CD4-positive, alpha-beta memory T cell (primary cell): Measurements from ENCODE around the gene GPR34. TPM values are rescaled to one million over a fixed set of nuclear protein-coding genes. Genes with fewer than 3 reads are reported as not detected.

Source experiments
- CTCF ChIA-PET: fragments of 350-600 bp; sonication (Branson Sonifier 250); formaldehyde crosslinking; loops from one replicate; lab custom pipeline; 2021; ENCODE audit warnings: inconsistent platforms; ENCODE audit not compliant: partially characterized antibody; lab: Charles Lee
- POLR2A ChIA-PET: fragments of 350-600 bp; sonication (Branson Sonifier 250); formaldehyde crosslinking; loops from one replicate; lab custom pipeline; 2021; ENCODE audit not compliant: partially characterized antibody; lab: Charles Lee
- DNase-seq, 5 donors: peaks; one replicate each; pipeline versions ENCODE4 v3.0.0 to v3.0.0-alpha.2; 2020 to 2022; ENCODE audit warnings: mixed read lengths in 1 of 5
- H3K27ac ChIP-seq: one replicate; pipeline ENCODE4 v1.7.0; 2013; ENCODE audit warnings: low read depth, low read length
- H3K27me3 ChIP-seq: 2 replicates; pipeline ENCODE4 v1.7.0; 2013; ENCODE audit warnings: mild to moderate bottlenecking, low read length, moderate library complexity; ENCODE audit not compliant: insufficient read depth
- H3K36me3 ChIP-seq: 2 replicates; pipeline ENCODE4 v1.7.0; 2013; ENCODE audit warnings: mild to moderate bottlenecking, low read length, moderate library complexity; ENCODE audit not compliant: insufficient read depth
- H3K4me1 ChIP-seq: 2 replicates; pipeline ENCODE4 v1.7.0; 2013; ENCODE audit warnings: mild to moderate bottlenecking, low read length, moderate library complexity; ENCODE audit not compliant: insufficient read depth
- H3K4me3 ChIP-seq, 2 donors: one replicate each; pipeline ENCODE4 v1.7.0; 2013; ENCODE audit warnings: low read length in 2 of 2, mild to moderate bottlenecking in 1 of 2
- H3K9me3 ChIP-seq, 2 donors: one replicate each; pipeline ENCODE4 v1.7.0; 2013; ENCODE audit warnings: low read length in 2 of 2, control low read depth in 1 of 2; ENCODE audit not compliant: control insufficient read depth in 1 of 2
- H3K27ac Mint-ChIP-seq, 7 donors: one replicate each; pipeline ENCODE4 v1.8.0; 2020 to 2021; ENCODE audit warnings: mixed read lengths in 7 of 7, mild to moderate bottlenecking in 6 of 7, inconsistent platforms in 3 of 7, moderate library complexity in 3 of 7
- H3K27me3 Mint-ChIP-seq, 2 donors: one replicate each; pipeline ENCODE4 v1.8.0; 2020 to 2021; ENCODE audit warnings: mixed read lengths in 2 of 2
- H3K36me3 Mint-ChIP-seq, 2 donors: one replicate each; pipeline ENCODE4 v1.8.0; 2020 to 2021; ENCODE audit warnings: mixed read lengths in 2 of 2, inconsistent platforms in 1 of 2, mild to moderate bottlenecking in 1 of 2
- H3K4me1 Mint-ChIP-seq, 4 donors: one replicate each; pipeline ENCODE4 v1.8.0; 2020 to 2021; ENCODE audit warnings: mixed read lengths in 4 of 4, mild to moderate bottlenecking in 1 of 4
- H3K4me3 Mint-ChIP-seq, 8 donors: one replicate each; pipeline ENCODE4 v1.8.0; 2020 to 2021; ENCODE audit warnings: mixed read lengths in 8 of 8, mild to moderate bottlenecking in 7 of 8, moderate library complexity in 6 of 8, inconsistent platforms in 3 of 8
- H3K9me3 Mint-ChIP-seq, 8 donors: one replicate each; pipeline ENCODE4 v1.8.0; 2020 to 2021; ENCODE audit warnings: mixed read lengths in 8 of 8, mild to moderate bottlenecking in 5 of 8, inconsistent platforms in 3 of 8, moderate library complexity in 1 of 8
- intact Hi-C: fragments of 100-400 bp; cut with micrococcal nuclease; formaldehyde crosslinking; loops from one replicate; pipeline ENCODE4 v1.15.1; 2023
- polyA plus RNA-seq, 2 donors: library from polyadenylated mRNA; unstranded; fragments of 300-500 nt; fragmentation: Illumina TruSeq; gene quantifications; one replicate each; pipeline ENCODE4 v1.2.3, GENCODE V29; 2021
- total RNA-seq, 2 experiments: library from RNA; stranded (reverse); gene quantifications; one replicate each; pipeline ENCODE4 v1.2.3, GENCODE V29; 2021

The GPR34 gene
- total and polyA plus RNA-seq, 4 experiments from 2014 or later: 0.28 to 0.53 (median 0.35) TPM; not detected in 1

GRCh38 chrX:41692162-41692749 is 3.5 kb downstream of the GPR34 start:
- peaks cover 27% of the 10 kb centered on the region for H3K4me1 ChIP-seq
- ChIA-PET POLR2A (no interaction called here), CTCF (no interaction called here)
- H3K9me3 ChIP-seq: no peaks in the 10 kb centered on the region
- H3K27me3 Mint-ChIP-seq: no peaks in the 10 kb centered on the region
- H3K36me3 Mint-ChIP-seq: peaks cover 0 to 14% of the 10 kb centered on the region in 2 donors
- no peak overlapping the region for H3K4me3 Mint-ChIP-seq
- H3K4me1 Mint-ChIP-seq: peaks cover 29 to 62% (median 35%) of the 10 kb centered on the region in 4 donors
- no peak overlapping the region for H3K27ac ChIP-seq
- no peak for DNase-seq
- no peaks in the 10 kb centered on the region for H3K36me3 ChIP-seq
- no peaks in the 10 kb centered on the region for H3K9me3 Mint-ChIP-seq
- peak overlapping the region in 1 of 7 donors; percentile 77 for H3K27ac Mint-ChIP-seq
- intact Hi-C loops: no loop called here
- no peaks in the 10 kb centered on the region for H3K27me3 ChIP-seq
- no peak overlapping the region for H3K4me3 ChIP-seq

GRCh38 chrX:41693024-41693423 is 4.3 kb downstream of the GPR34 start:
- no peaks in the 10 kb centered on the region for H3K27me3 Mint-ChIP-seq
- intact Hi-C loops: no loop called here
- CTCF ChIA-PET: no interaction called here

GRCh38 chrX:41695426-41695825 is 6.7 kb downstream of the GPR34 start:
- no peaks in the 10 kb centered on the region for H3K36me3 ChIP-seq
- Mint-ChIP-seq H3K27me3 (no peaks in the 10 kb centered on the region), H3K27ac (peak overlapping the region in 4 of 7 donors; percentile 10 to 65 (median 14)), H3K36me3 (peaks cover 0 to 16% of the 10 kb centered on the region in 2 donors), H3K9me3 (no peaks in the 10 kb centered on the region), H3K4me3 (peak overlapping the region in 2 of 8 donors; percentile 31 to 48), H3K4me1 (peaks cover 24 to 46% (median 28%) of the 10 kb centered on the region in 4 donors)
- H3K4me3 ChIP-seq: no peak overlapping the region
- H3K27ac ChIP-seq: no peak overlapping the region
- POLR2A ChIA-PET: no interaction called here
- peaks cover 27% of the 10 kb centered on the region for H3K4me1 ChIP-seq
- no peaks in the 10 kb centered on the region for H3K27me3 ChIP-seq
- no peaks in the 10 kb centered on the region for H3K9me3 ChIP-seq
- DNase-seq: peak; percentile 18 to 61 (median 35)
- intact Hi-C loops: no loop called here
- CTCF ChIA-PET: no interaction called here

More at GRCh38 chrX:41693024-41693423, 4.3 kb downstream of the GPR34 start:
- Histone ChIP-seq H3K9me3 (no peaks in the 10 kb centered on the region), H3K4me3 (no peak overlapping the region), H3K4me1 (peaks cover 27% of the 10 kb centered on the region), H3K27me3 (no peaks in the 10 kb centered on the region), H3K36me3 (no peaks in the 10 kb centered on the region), H3K27ac (no peak overlapping the region)
- peaks cover 0 to 14% of the 10 kb centered on the region in 2 donors for H3K36me3 Mint-ChIP-seq
- H3K4me3 Mint-ChIP-seq: peak overlapping the region in 3 of 8 donors; percentile 8 to 46 (median 43)
- H3K4me1 Mint-ChIP-seq: peaks cover 29 to 62% (median 34%) of the 10 kb centered on the region in 4 donors
- no peaks in the 10 kb centered on the region for H3K9me3 Mint-ChIP-seq
- peak overlapping the region in 4 of 7 donors; percentile 15 to 58 (median 40) for H3K27ac Mint-ChIP-seq
- POLR2A ChIA-PET: no interaction called here
- no peak for DNase-seq

- Histone ChIP-seq H3K4me1 (peaks cover 30% of the 10 kb centered on the region), H3K36me3 (no peaks in the 10 kb centered on the region), H3K4me3 (no peak overlapping the region), H3K9me3 (no peaks in the 10 kb centered on the region), H3K27ac (no peak overlapping the region), H3K27me3 (no peaks in the 10 kb centered on the region)
- peaks cover 18 to 32% (median 25%) of the 10 kb centered on the region in 4 donors for H3K4me1 Mint-ChIP-seq
- no peak overlapping the region for H3K4me3 Mint-ChIP-seq
- no peaks in the 10 kb centered on the region for H3K27me3 Mint-ChIP-seq
- no peaks in the 10 kb centered on the region for H3K9me3 Mint-ChIP-seq
- intact Hi-C loops: no loop called here
- H3K36me3 Mint-ChIP-seq: peaks cover 0 to 12% of the 10 kb centered on the region in 2 donors
- DNase-seq: no peak
- no peak overlapping the region for H3K27ac Mint-ChIP-seq
- POLR2A ChIA-PET: interaction anchor here (0.8 kb wide), 1 partner anchor 546 kb away, joined by 3 read pairs; no protein-coding TSS in a partner anchor
- CTCF ChIA-PET: no interaction called here
These were observed 14.8 kb downstream of the GPR34 start for GRCh38 chrX:41703574-41704029.

GRCh38 chrX:41705042-41705441 is 16.3 kb downstream of the GPR34 start:
- Mint-ChIP-seq H3K36me3 (peaks cover 0 to 14% of the 10 kb centered on the region in 2 donors), H3K4me3 (no peak overlapping the region), H3K9me3 (no peaks in the 10 kb centered on the region), H3K4me1 (peaks cover 20 to 37% (median 29%) of the 10 kb centered on the region in 4 donors), H3K27ac (peak overlapping the region in 2 of 7 donors; percentile 52 to 68), H3K27me3 (no peaks in the 10 kb centered on the region)
- Histone ChIP-seq H3K27ac (no peak overlapping the region), H3K4me1 (peaks cover 30% of the 10 kb centered on the region), H3K9me3 (no peaks in the 10 kb centered on the region), H3K4me3 (no peak overlapping the region), H3K36me3 (no peaks in the 10 kb centered on the region), H3K27me3 (no peaks in the 10 kb centered on the region)
- ChIA-PET CTCF (no interaction called here), POLR2A (interaction anchor here (1.6 kb wide), 1 partner anchor 15 kb away, joined by 4 read pairs; no protein-coding TSS in a partner anchor)
- DNase-seq: no peak
- intact Hi-C loops: no loop called here

GRCh38 chrX:41705680-41706374 is 17.1 kb downstream of the GPR34 start:
- no peaks in the 10 kb centered on the region for H3K27me3 ChIP-seq
- H3K9me3 Mint-ChIP-seq: no peaks in the 10 kb centered on the region
- H3K27ac Mint-ChIP-seq: peak overlapping the region; percentile 11 to 66 (median 43)
- peaks cover 30% of the 10 kb centered on the region for H3K4me1 ChIP-seq
- peaks cover 23 to 44% (median 30%) of the 10 kb centered on the region in 4 donors for H3K4me1 Mint-ChIP-seq
- intact Hi-C loops: no loop called here
- DNase-seq: no peak
- peak overlapping the region in 2 of 8 donors; percentile 46 to 76 for H3K4me3 Mint-ChIP-seq
- no peaks in the 10 kb centered on the region for H3K36me3 ChIP-seq
- no peaks in the 10 kb centered on the region for H3K9me3 ChIP-seq
- H3K4me3 ChIP-seq: no peak overlapping the region
- no peak overlapping the region for H3K27ac ChIP-seq
- peaks cover 0 to 15% of the 10 kb centered on the region in 2 donors for H3K36me3 Mint-ChIP-seq
- H3K27me3 Mint-ChIP-seq: no peaks in the 10 kb centered on the region
- ChIA-PET POLR2A (interaction anchor here (1.6 kb wide), 1 partner anchor 14 kb away, joined by 4 read pairs; no protein-coding TSS in a partner anchor), CTCF (interaction anchor here (0.7 kb wide), 1 partner anchor 1030 kb away, joined by 3 read pairs; no protein-coding TSS in a partner anchor)

GRCh38 chrX:41707218-41707617 is 18.4 kb downstream of the GPR34 start:
- H3K36me3 ChIP-seq: no peaks in the 10 kb centered on the region
- intact Hi-C loops: no loop called here
- no peak overlapping the region for H3K27ac ChIP-seq
- DNase-seq: no peak
- ChIA-PET CTCF (interaction anchor here (0.7 kb wide), 1 partner anchor 211 kb away, joined by 3 read pairs; no protein-coding TSS in a partner anchor), POLR2A (no interaction called here)
- no peaks in the 10 kb centered on the region for H3K27me3 Mint-ChIP-seq
- H3K4me1 ChIP-seq: peaks cover 30% of the 10 kb centered on the region
- H3K4me3 ChIP-seq: no peak overlapping the region
- no peak overlapping the region for H3K4me3 Mint-ChIP-seq
- no peaks in the 10 kb centered on the region for H3K27me3 ChIP-seq
- peaks cover 0 to 11% of the 10 kb centered on the region in 2 donors for H3K36me3 Mint-ChIP-seq
- H3K9me3 Mint-ChIP-seq: no peaks in the 10 kb centered on the region
- peaks cover 23 to 44% (median 30%) of the 10 kb centered on the region in 4 donors for H3K4me1 Mint-ChIP-seq
- H3K9me3 ChIP-seq: no peaks in the 10 kb centered on the region
- peak overlapping the region in 3 of 7 donors; percentile 5 to 59 (median 31) for H3K27ac Mint-ChIP-seq
